Transverse colon (tissue), 3 donors: Measurements from ENCODE around the gene MAGI2.

Experiments
- POLR2A ChIP-seq: fragments of 450-650 bp; IDR thresholded peaks from one replicate; pipeline ENCODE4 v1.6.1; 2016; ENCODE audit warnings: antibody characterized with exemption, mild to moderate bottlenecking, moderate library complexity
- TF ChIP-seq, protein P1 (sequence below), 5 experiments: fragments of 200-600 bp in 3 of 5; fragments of 450-650 bp in 2 of 5; sonication (generic) in 3 of 5; IDR thresholded peaks; 1 replicate in 2 of 5; 2 replicates in 3 of 5; pipeline ENCODE4 v1.5.1; 2016 to 2017; ENCODE audit warnings: antibody characterized with exemption in 5 of 5, inconsistent platforms in 3 of 5, mild to moderate bottlenecking in 2 of 5, moderate library complexity in 1 of 5

GRCh38 chr7:78134774-78135173 is 1318.7 kb downstream of the MAGI2 start:
- TF ChIP-seq, protein P1, sequence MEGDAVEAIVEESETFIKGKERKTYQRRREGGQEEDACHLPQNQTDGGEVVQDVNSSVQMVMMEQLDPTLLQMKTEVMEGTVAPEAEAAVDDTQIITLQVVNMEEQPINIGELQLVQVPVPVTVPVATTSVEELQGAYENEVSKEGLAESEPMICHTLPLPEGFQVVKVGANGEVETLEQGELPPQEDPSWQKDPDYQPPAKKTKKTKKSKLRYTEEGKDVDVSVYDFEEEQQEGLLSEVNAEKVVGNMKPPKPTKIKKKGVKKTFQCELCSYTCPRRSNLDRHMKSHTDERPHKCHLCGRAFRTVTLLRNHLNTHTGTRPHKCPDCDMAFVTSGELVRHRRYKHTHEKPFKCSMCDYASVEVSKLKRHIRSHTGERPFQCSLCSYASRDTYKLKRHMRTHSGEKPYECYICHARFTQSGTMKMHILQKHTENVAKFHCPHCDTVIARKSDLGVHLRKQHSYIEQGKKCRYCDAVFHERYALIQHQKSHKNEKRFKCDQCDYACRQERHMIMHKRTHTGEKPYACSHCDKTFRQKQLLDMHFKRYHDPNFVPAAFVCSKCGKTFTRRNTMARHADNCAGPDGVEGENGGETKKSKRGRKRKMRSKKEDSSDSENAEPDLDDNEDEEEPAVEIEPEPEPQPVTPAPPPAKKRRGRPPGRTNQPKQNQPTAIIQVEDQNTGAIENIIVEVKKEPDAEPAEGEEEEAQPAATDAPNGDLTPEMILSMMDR (IDR thresholded peaks at IDR 0.05): no peak
- no peak for TF ChIP-seq POLR2A
